Measurements from ENCODE around the gene FKBP9.

FKBP9 gene

GRCh38 chr7:33054261-33054964 is 97.2 kb downstream of the FKBP9 start:
- no peak for DNase-seq (ENCODE audit: low read depth in 1 of 2, low spot score in 1 of 2)

GRCh38 chr7:33055158-33055557 is 97.9 kb downstream of the FKBP9 start:
- DNase-seq (ENCODE audit: low read depth in 1 of 2, low spot score in 1 of 2), result no peak

All from stimulated activated CD4-positive, alpha-beta T cell treated with anti-CD3 and anti-CD28 coated beads, Interleukin-15, amount 100 ng/mL, for 1 hour (primary cell).